Right lobe of liver (tissue), 4 donors: ENCODE data around the gene PPARGC1A.

Experiments
- CTCF ChIP-seq, 4 donors: fragments of 200-600 bp in 3 of 4; fragments of 450-650 bp in 1 of 4; IDR thresholded peaks; one replicate each; pipeline versions ENCODE4 v1.5.1 to v1.8.0; 2016 to 2022; ENCODE audit warnings: antibody characterized with exemption in 4 of 4, mild to moderate bottlenecking in 2 of 4
- POLR2A ChIP-seq: fragments of 450-650 bp; IDR thresholded peaks from one replicate; pipeline ENCODE4 v1.6.1; 2017; ENCODE audit warnings: antibody characterized with exemption, mild to moderate bottlenecking
- donor health status: DM: no; HTN: no; CAD: no.
- donor health status: DM: no; HTN: no; CAD: no.
- donor health status: DM: no; HTN: yes; CAD: no.

GRCh38 chr4:23882976-23883531 lies 6.8 kb downstream of the PPARGC1A start:
- no peak for TF ChIP-seq CTCF (IDR thresholded peaks at IDR 0.05)
- TF ChIP-seq POLR2A = no peak
